IPS-NIHi7 (cell line): ENCODE results near the gene SAE1.

Experiments
- DNase-seq: peaks from one replicate; pipeline ENCODE4 v3.0.0; 2012; ENCODE audit warnings: mixed read lengths; ENCODE audit errors: extremely low spot score

Gene SAE1

GRCh38 chr19:47161876-47162489 is 31.3 kb downstream of the SAE1 start:
- no peak for DNase-seq

GRCh38 chr19:47168065-47168464 is 37.4 kb downstream of the SAE1 start:
- no peak for DNase-seq

GRCh38 chr19:47172666-47173455 is 42.2 kb downstream of the SAE1 start:
- no peak for DNase-seq

- DNase-seq, result no peak
Observed at GRCh38 chr19:47176071-47176626, 45.5 kb downstream of the SAE1 start.

- DNase-seq, result no peak
Observed at GRCh38 chr19:47176627-47177090, 46.0 kb downstream of the SAE1 start.

- DNase-seq, result no peak
Observed at GRCh38 chr19:47179653-47180310, 49.1 kb downstream of the SAE1 start.

- no peak for DNase-seq
Observed at GRCh38 chr19:47183601-47184000, 53.0 kb downstream of the SAE1 start.

GRCh38 chr19:47186446-47187334 is 56.1 kb downstream of the SAE1 start:
- DNase-seq, result no peak

GRCh38 chr19:47187335-47187655 is 56.7 kb downstream of the SAE1 start:
- no peak for DNase-seq

- DNase-seq, result no peak
Observed at GRCh38 chr19:47187797-47188196, 57.2 kb downstream of the SAE1 start.

- DNase-seq, result no peak
Observed at GRCh38 chr19:47188507-47189033, 57.9 kb downstream of the SAE1 start.

GRCh38 chr19:47190167-47190727 is 59.6 kb downstream of the SAE1 start:
- no peak for DNase-seq

GRCh38 chr19:47195434-47195833 is 64.8 kb downstream of the SAE1 start:
- DNase-seq, result no peak

- DNase-seq, result no peak
Observed at GRCh38 chr19:47197141-47197540, 66.5 kb downstream of the SAE1 start.

GRCh38 chr19:47200530-47200929 is 69.9 kb downstream of the SAE1 start:
- no peak for DNase-seq

- no peak for DNase-seq
Observed at GRCh38 chr19:47203254-47203653, 72.6 kb downstream of the SAE1 start.

- no peak for DNase-seq
Observed at GRCh38 chr19:47209319-47210179, 78.9 kb downstream of the SAE1 start.

GRCh38 chr19:47210180-47210490 is 79.5 kb downstream of the SAE1 start:
- DNase-seq, result no peak

- DNase-seq, result peak; percentile 78
Observed at GRCh38 chr19:47210689-47211316, 80.2 kb downstream of the SAE1 start.

- no peak for DNase-seq
Observed at GRCh38 chr19:47215581-47215980, 84.9 kb downstream of the SAE1 start.
